NK-92 (cell line): ENCODE data around the gene PPP2R2D.

Experiments
- DNase-seq: peaks from one replicate; lab custom pipeline; 2025; ENCODE audit not compliant: unreplicated experiment; lab: John Stamatoyannopoulos, UW

The PPP2R2D gene

GRCh38 chr10:131926253-131926652, 25.4 kb downstream of the PPP2R2D start:
- DNase-seq: no peak

GRCh38 chr10:131926743-131927595, 26.2 kb downstream of the PPP2R2D start:
- DNase-seq: no peak

GRCh38 chr10:131928248-131929095, 27.7 kb downstream of the PPP2R2D start:
- no peak for DNase-seq

DNA sequence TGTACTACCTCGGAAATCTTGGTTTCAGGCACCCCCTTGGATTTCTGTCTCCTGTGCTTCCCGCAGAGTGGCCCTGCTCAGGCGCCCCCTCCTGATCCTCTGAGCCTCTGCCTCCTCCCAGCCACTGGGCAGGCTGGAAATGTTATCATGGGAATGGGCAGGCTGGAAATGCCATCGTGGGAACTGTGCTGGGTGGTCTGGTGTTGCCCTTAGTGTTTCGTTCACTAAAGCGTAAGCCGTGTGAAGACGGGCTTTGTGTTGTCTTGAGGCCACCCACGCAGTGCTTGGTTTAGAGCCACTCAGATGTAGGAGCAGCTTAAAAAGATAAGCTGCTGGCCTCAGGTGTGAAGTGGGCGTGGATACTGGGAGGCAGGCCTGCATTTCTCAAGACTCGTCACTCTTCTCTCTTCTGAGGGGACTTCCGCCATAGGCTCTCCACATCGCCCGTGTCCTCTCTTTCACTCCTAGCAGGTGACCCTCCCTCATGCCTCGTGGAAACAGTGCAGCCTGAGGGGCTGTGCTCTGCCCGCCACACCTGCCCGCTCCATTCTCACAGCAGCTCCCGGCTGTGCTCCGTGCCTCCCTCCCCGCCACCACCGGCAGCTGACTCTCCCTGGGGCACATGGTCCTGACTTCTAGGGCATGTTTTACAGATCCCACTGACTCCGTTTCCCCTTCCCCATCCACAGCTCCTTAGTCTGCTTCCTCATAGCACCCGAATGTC, 28.5 kb downstream of the PPP2R2D start:
- DNase-seq: no peak

DNA sequence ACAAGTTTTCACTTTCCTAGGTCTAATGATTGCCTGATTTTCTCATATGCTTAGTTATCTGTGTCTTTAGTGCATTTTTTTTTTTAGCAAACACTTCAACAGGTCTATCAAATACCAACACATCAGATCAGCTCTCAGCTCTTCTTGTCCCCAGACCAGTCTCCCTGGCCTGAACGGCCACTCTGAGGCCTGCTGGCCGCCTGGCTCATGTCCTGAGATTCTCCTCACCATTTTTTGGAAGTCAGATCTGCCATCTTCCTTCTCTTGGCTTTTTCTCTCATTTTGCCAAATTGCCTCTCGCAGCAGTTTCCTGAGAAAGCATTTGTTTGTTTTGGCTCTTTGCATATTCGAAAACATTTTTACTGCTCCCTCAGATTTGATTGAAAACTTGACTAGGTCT, 29.3 kb downstream of the PPP2R2D start:
- DNase-seq: no peak

DNA sequence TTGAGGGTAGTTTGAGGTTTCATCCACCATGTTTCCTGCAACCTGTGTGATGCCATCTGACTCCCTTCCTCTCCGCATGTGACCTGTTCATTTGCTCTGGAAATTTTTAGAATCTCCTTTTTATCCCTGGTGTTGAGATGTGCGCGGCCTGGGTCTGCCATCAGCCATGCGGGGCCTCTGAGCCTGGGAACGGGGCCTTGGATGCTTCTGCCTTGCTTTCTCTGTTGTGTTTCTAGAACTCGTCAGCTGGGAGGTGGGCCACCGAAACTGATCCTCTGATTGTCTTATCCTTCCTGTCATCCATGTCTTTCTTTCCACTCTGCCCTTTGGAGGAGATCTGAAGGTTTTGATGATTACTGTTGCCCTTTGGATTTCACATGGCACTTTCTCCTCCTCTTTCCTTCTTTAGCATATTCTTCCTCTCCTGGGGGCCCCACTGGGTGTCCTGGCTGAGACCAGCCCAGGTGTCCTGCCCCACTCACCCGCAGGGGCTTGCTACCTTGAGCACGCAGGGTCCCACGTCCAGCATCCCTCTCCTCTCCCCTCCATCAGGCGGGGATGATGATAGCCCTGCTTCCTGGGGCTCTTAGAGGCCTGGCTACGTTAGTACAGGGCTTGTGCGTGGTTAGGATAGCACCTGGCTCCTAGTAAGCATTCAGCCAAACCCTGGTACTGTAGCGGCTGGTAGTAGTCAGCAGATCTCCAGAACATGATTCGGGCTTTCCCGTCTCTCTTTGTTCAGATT, 29.9 kb downstream of the PPP2R2D start:
- DNase-seq: no peak

GRCh38 chr10:131931981-131932380, 31.2 kb downstream of the PPP2R2D start:
- DNase-seq: no peak

GRCh38 chr10:131933016-131933695, 32.3 kb downstream of the PPP2R2D start:
- no peak for DNase-seq

DNA sequence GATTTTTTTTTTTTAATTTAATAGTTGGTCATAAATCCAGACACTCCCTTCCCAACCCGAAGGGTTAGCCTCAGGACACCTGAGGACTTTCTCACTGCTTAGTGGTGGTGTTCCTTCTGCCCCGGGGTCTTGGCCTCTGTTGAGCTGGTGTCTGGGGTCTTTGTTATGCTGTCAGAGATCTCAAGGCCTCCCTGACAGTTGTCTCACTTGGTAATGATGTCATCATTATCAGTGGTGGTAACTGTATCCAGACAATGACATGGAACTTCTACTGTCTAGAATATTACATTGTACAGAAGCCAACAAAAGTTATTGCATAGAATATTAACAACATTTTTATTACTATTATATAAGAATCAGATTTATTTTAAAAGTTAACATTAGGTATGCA, 32.9 kb downstream of the PPP2R2D start:
- no peak for DNase-seq

DNA sequence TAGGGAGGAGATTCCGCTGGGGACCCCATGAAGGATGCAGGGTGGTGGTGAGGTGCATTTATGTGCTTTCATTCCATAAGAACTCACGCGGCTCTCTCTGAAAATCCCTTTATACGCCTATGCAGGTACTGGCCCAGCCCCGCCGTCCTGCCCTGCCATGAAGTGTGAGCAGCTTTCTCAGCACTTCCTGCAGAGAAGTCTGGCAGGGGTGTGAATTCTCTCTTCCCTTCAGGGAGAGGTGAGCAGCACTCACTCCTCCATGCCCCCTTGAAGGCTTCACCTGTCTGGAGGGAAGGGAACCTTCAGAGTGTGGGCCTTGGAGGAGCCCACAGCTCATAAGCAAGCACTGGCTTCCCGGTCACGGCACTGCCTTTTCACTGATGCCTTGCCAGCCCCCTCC, 34.0 kb downstream of the PPP2R2D start:
- no peak for DNase-seq

DNA sequence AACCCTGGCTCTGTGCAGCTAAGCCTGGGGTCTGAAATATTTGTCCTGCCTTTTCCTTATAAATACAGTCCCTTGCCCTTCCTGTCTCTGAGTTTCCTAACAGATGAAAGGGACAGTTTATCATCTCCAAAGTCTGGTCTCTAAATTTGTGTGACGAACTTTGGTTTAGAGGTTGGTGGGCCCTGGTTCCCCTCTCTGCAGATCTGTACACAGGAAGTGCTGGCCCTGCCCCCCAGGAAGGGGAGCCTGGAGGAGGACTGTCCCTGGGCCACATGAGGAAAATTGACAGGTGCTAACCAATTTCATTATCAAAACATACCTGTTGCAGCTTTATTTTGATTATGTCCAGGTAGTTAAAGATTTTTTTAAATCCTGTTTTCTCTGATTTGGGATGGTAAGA, 34.5 kb downstream of the PPP2R2D start:
- no peak for DNase-seq

DNA sequence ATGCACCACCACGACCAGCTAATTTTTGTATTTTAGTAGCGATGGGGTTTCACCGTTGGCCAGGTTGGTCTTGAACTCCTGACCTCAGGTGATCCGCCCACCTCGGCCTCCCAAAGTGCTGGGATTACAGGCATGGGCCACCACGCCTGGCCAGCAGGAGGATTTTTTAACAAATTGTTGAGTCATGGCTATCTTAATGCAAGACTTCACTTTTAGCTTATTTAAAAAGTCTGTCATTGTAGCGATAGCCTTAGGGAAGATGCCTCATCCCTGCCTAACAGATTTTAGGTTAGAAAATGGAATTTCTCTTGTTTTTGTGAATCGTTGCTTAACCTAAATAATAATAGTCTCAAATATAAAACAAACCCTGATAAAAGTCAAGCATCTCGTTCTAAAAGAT, 35.5 kb downstream of the PPP2R2D start:
- DNase-seq: no peak

GRCh38 chr10:131936736-131937135, 35.9 kb downstream of the PPP2R2D start:
- DNase-seq: no peak

GRCh38 chr10:131937836-131938235, 37.0 kb downstream of the PPP2R2D start:
- no peak for DNase-seq

GRCh38 chr10:131938681-131939080, 37.9 kb downstream of the PPP2R2D start:
- DNase-seq: no peak

GRCh38 chr10:131942455-131942854, 41.6 kb downstream of the PPP2R2D start:
- no peak for DNase-seq

- no peak for DNase-seq
Observed at GRCh38 chr10:131943021-131943814, 42.4 kb downstream of the PPP2R2D start.

DNA sequence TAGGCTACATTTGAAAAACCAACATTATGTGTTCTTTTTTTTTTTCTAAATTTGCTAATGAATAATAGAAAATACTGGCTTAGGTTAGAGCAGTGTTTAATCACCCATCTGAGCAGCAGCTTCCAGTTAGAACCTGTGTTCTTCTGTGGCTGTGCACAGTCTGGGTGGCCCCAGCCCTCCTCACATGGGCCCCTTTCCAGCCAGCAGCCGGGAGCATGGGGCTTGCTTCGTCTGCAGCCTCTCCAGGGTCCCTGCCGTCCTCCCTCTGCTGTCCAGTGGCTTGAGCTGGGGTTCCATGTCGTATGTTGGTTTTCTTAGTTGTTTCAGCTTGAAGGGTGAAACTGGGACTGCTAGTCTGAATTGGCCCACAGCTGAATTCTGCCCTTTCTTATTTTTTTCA, 43.6 kb downstream of the PPP2R2D start:
- DNase-seq: no peak

DNA sequence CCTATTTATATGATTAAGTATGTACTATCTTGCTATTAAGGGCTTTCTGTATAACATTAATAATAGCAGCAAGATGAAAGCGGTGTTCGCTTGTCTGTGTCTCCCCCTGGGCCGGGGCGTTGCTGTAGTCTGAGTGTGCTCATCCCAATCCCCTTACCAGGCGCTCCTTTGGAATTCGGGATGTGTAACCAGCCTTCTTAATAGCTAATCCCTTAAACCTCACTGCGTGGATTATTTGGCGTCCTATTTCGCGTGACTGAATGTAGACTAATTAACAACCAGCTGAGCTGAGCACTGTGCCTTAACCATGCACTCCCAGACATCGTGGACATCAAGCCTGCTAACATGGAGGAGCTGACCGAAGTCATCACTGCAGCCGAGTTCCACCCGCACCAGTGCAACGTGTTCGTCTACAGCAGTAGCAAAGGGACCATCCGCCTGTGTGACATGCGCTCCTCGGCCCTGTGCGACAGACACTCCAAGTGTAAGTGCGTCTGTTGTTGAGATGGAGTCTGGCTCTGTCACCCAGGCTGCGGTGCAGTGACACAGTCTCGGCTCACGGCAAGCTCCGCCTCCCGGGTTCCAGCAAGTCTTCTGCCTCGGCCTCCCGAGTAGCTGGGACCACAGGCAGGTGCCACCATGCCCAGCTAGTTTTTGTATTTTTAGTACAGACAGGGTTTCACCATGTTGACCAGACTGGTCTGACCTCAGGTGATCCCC, 44.3 kb downstream of the PPP2R2D start:
- DNase-seq: no peak
